Dermis microvascular lymphatic vessel endothelial cell (primary cell): Measurements from ENCODE around the gene UGT3A1. TPM values are rescaled to one million over a fixed set of nuclear protein-coding genes. Genes with fewer than 3 reads are reported as not detected.
"Not testable (repeated sequence)": the region's sequence is repeated elsewhere in the genome, so short reads cannot be mapped to it uniquely, and the experiment has no call there.

Source experiments
- DNase-seq, 2 donors: peaks; one replicate each; pipeline versions ENCODE4 v3.0.0 to v3.0.0-alpha.2; 2010; ENCODE audit warnings: low read depth in 2 of 2
- total RNA-seq: library from RNA; depleted of rRNA; stranded (reverse); fragments of >200 nt; gene quantifications from 2 replicates; pipeline ENCODE4 v1.2.1, GENCODE V29; 2014

UGT3A1 gene, protein sequence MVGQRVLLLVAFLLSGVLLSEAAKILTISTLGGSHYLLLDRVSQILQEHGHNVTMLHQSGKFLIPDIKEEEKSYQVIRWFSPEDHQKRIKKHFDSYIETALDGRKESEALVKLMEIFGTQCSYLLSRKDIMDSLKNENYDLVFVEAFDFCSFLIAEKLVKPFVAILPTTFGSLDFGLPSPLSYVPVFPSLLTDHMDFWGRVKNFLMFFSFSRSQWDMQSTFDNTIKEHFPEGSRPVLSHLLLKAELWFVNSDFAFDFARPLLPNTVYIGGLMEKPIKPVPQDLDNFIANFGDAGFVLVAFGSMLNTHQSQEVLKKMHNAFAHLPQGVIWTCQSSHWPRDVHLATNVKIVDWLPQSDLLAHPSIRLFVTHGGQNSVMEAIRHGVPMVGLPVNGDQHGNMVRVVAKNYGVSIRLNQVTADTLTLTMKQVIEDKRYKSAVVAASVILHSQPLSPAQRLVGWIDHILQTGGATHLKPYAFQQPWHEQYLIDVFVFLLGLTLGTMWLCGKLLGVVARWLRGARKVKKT
- not detected in 2 replicates for total RNA-seq

DNA sequence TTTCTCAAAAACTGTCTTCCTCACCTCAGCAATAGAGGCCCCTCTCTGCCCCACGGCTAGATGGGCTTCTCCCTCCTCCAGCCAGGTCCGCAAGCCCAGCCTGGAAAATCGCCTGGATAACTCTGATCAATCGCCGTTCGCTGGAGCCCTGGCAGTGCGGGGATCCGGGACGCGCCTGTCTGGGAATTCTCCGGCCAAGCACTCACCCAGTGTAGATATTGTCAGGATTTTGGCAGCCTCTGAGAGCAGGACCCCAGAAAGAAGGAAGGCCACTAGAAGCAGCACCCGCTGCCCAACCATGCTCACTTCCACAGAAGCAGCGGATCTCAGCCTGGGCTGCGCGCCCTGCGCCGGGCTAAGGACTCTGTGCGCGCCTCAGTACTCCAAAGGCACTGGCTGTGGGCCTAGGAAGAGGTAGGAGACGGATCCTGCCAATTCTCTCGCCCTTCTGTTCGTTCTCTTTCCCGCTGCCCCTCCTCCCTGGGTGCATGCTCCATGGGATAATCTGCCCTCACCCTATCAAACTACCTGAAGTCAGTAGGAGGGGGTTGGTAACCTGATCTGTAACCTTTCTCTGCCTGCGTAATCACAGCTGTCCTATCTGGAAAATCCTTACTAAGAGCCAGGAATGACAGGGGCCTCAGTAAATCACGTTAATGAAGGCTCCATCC lies at the start of gene UGT3A1:
TSS of gene UGT3A1 (minus strand) at position 450 of the 671 bp plus-strand sequence. CDS start at position 300, 150 bp downstream.
- no peak for DNase-seq

DNA sequence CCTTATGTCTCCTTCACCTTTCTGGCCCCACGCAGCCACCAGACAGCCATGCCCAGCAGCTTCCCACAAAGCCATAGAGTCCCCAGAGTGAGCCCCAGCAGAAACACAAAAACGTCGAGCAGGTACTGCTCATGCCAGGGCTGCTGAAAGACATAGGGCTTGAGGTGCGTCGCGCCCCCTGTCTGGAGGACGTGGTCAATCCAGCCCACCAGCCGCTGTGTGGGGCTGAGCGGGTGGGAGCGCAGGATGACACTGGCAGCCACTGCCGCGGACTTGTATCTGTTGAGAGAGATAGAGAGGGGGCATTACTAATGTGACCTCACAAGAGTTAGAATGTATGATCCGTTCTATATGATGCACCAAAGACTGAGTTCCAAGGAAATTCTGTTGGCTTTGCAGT lies 44.5 kb upstream of the UGT3A1 start:
- DNase-seq: no peak

DNA sequence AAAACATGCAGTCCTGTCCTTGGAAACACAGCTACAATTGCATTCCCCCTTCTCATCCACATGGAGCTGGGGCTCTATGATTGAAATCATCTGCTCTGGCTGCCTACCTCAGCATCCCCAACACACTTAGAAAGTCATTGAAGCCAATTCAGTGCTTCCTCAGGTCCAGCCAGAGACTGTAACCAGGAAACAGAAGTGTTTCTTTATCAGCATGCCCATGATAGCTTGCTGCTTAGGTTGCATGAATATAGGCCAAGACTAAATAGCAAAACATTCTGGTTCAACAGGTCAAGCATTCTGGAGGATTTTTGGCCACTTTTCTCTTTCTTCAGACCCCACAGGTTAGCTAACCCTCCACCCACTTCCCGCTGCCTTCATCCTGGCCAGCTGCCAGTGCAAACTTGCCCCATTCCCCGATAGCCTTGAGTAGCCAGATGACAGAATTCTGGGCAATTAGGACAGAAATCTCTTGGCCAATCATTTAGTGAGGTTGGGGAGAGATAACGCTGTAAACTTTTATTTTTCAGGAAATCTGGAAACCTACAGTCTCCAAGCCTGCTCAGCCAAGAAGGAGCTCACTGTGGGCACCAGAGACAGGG lies 43.4 kb upstream of the UGT3A1 start:
- DNase-seq: not testable (repeated sequence)

DNA sequence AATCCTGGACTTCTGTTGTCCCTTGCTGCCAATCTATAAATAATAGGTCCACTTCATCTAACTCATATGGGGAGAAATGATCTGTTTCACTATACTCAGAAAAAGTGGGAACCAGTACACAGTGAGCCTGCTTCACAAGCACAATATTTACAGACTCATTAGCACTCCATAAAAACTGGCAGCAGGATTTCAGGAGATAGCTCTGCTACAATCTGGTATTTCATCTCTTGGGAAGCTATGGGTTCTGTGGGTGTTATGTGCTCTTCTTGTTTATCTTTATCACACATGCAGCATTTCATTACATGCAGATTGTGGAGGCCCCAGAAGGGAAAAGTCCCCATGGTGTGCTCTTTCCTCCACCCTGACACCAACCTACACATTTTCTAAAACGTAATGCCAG lies 42.3 kb upstream of the UGT3A1 start:
- no peak for DNase-seq

DNA sequence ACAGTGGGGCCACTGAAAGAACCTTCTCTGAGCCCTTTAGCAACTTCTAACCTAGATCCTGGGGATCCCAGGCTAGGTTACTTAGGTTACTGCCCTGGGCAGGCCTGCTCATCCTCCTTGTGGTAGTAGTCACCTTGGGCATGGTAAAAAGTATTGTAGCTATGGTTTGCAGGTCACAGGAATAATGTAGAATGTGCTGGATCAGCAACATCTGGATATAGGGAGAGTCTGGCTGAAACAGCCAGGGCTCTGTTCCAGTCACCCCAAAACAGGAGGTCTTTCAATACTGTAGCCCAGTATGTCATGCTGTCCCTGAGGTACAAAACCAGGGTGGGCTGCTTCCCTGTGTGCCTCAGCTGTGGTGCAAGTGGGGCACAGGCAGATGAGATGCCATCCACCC lies 41.9 kb upstream of the UGT3A1 start:
- no peak for DNase-seq

DNA sequence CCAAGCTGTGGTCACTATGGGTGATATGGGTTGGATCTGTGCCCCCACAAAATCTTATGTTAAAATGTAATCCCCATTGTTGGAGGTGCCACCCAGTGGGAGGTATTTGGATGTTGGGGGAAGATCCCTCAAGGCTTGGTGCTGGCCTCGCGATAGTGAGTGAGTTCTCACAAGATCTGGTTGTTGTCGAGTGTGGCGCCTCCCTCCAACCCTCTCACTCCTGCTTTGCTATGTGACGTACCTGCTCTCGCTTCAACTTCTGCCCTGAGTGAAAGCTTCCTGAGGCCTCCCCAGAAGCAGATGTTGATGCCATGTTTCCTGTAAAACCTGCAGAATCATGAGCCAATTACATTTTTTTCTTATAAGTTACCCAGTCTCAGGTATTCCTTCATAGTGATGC lies 40.0 kb upstream of the UGT3A1 start:
- DNase-seq: no peak

DNA sequence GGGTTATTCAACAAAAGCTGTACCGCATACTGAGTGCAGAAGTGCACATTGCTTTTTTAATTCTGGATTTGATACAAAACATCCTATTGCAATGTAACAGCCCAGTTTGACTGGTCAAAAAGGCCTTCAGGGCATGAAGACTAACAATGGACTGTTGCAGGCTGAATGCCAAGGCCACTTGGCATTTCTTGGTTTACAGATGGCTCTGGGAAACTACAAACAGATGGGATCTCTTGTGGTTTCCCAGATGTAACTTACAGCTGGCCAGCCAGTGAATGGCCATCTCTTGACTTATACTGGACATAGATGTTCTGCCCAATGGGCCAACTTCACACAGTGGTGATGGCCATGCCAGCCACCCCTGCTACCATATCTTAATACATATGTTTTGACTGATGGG lies 38.7 kb upstream of the UGT3A1 start:
- DNase-seq: no peak

DNA sequence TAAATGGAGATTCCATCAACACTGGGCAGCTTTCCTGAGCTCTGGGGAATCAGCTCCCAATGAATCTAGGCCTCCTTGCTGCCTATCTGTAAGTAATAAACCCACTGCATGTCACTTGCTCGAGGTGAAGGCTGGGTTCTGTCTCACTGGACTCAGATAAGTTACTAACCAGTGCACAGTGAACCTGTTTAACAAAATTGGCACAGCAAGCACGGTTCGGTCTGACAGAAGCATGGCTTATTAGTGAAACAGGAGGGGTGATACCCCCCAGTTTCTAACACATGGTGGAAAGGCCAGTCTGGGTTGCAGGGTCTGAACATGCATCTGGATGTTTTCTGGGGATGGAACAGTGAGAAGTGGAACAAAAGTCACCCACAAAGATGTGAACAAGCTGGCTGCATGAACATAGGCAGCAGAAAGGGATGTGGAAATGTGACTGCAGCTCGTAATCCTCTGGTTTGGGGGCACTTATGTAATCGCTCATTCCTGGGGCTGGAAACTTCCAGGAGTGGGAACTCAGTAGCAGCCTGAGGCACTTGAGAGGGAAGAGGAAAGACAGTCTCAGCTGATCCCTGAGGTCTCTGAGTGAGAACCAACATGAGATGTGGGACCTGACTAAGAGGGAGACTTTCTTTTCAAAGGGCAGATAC lies 37.8 kb upstream of the UGT3A1 start:
- no peak for DNase-seq

DNA sequence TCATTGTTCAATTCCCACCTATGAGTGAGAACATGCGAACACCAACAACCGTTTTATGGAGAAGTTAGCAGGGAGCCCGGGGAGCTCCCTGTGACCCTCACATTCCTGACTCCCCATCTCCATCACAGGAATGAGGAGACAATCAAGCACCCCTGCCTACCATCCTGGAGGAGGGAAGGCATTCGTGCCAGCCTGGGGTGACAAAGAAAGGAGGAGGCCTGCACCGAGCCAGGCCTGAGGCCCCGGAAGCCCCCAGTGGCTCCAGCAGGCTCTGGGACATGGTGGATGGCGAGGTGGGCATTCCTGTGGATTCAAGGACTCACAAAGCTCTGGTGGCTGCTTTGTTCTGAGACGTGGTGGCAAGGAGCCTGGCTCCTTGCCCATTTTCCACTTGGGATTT lies 36.5 kb upstream of the UGT3A1 start:
- no peak for DNase-seq

DNA sequence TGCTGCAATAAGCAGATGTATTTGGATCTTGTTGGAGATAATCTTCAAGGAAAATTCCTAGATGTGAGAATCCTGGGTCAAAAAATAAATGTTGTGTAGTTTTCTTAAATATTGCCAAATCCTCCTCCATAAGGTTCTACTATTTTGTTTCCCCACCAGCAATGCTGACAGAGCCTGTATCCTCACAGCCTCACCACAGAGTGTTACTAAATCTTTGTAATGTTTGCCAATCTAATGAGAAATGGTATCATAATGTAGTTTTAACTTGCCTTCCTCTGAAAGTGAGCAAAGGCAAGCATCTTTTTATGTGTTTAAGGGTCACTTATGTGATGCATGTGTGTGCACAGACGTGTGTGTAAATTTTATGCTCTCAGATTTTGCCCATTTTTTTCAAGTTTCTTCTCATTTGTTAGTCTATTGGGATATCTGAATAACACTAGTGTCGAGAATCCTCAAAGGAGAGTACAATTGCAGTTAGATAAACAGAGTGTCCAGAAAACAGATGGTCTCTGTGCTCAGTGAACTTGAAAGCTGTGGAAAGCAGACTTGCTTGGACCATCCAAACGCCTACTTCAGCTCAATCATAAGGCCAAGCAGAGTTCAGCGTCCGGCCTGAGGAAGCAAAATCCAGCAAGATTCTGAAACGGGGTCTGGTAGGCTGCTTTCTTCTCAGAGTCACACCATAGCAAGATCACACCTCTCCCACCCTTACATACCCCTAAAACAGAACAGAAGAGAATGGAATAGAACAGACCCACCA lies 35.7 kb upstream of the UGT3A1 start:
- DNase-seq: no peak

DNA sequence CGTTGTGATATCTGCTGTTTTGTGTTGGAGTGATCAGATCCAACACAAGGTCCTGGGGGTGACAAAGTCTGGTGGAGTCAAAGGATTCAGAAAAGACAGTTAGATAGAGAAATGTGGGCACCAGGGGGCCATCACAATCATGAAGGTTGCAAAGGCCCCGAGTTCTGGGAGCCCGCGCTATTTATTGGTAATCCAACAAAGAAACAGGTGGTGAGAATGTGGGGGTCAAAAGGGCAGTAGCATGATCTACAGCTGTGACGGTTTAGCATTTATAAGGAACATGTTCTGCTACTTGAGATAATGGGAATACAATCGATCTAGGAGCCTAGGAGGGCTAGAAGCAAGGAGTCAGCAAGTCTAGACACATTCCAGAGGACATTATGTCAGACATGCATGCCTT lies 31.1 kb upstream of the UGT3A1 start:
- DNase-seq: not testable (repeated sequence)

DNA sequence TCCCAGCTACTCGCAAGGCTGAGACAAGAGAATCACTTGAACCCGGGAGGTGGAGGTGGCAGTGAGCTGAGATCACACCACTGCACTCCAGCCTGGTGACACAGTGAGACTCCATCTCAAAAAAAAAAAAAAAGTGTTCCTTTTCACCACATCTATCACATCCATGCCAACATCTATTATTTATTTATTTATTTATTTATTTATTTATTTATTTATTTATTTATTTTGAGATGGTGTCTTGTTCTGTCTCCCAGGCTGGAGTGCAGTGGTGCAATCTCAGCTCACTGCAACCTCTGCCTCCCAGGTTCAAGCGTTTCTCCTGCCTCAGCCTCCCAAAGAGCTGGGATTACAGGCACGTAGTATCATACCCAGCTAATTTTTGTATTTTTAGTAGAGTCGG lies 28.4 kb upstream of the UGT3A1 start:
- not testable (repeated sequence) for DNase-seq

DNA sequence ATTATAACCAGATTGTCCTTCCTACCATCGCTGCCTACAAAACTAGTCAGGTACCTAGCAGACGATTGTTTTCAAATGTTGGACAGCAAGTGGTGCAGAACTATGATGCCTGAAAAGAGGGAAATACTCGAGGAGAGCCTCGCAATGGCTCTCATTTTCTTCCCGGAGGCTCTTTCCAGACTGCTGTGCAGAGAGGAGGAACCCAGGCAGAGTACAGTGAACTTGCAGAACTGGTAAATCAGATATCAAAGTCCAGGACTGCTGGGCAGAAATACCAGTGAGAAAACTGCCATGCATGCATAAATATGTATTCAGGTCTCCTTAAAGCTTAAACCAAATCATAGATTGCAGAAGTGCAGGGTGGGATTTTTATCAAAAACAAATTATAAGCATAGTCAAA lies 26.4 kb upstream of the UGT3A1 start:
- no peak for DNase-seq

DNA sequence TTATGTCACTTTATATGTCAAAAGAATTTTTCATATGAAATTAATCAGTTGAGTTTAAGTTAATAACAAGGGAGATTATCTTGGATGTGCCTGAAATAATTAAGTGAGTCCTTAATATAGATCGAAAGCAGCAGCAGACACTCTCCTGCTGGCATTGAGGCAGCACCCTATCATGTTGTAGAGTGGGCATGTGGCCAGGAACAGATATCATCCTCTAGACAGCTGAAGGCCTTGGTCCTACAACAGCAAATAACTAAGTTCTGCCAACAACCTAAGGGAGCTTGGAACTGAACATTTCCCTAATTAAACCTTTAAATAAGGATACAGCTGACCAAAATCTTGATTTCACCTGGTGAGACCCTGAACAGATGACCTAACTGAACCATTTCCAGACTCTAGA lies 25.8 kb upstream of the UGT3A1 start:
- DNase-seq: no peak

DNA sequence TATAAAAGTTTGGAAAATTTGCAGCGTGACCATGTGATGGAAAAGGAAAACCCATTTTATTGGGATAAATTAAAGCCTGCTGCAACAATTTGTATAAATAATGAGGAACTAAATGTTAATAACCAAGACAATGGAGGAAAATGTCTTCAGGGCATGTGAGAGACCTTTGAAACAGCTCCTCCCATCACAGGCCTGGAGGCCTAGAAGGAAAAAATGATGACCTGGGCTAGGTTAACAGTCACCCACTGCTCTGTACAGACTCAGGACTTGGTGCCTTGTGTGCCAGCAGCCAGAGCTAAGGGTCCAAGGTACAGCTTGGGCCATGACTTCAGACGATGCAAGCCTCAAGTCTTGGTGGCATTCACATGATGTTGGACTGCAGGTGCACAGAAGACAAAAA lies 22.0 kb upstream of the UGT3A1 start:
- DNase-seq: no peak

DNA sequence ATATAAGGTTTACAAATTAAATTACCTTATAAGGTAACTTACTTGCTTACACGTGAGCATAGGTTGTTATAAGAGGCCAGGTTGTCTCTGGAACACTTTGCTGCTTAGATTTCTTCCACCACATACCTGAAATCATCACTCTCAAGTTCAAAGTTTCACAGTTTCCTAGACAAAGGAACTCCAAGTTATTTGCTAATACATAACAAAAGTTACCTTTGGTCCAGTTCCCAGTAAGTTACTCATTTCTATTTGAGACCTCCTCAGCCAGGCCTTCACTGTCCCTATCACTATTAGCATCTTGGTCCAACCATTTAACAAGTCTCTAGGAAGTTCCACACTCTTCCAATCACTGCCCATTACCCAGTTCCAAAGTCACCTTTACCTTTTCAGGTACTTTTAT lies 18.5 kb upstream of the UGT3A1 start:
- DNase-seq: no peak

DNA sequence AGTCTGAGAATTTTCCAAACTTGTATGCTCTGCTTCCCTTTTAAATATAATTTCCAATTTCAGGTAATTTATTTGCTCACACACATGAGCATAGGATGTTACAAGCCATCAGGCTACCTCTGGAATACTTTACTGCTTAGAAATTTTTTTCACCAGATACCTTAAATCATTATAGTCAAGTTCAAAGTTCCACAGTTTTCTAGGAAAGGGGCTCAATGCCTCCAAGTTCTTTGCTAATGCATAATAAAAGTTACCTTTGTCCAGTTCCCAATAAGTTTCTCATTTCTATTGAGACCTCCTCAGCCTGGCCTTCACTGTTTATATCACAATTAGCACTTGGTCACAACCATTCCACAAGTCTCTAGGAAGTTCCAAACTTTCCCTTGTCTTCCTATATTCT lies 16.2 kb upstream of the UGT3A1 start:
- no peak for DNase-seq

DNA sequence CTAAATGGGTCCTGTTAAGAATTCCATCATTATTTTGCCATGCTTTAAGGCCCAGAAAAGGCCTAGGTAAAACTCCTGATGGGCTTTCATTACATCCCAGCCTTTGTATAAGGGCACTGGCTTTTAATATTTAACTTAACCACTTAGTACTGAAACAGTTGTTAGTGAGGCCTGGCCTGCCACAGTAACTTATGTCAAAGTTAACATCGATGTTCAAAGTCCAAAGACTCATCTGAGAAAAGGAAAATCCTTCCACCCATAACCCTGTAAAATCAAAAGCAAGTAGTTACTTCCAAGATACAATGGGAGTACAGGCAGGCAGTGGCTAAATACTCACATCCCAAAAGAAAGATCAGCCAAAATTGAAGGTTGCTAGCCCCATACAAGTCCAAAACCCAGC lies 15.0 kb upstream of the UGT3A1 start:
- no peak for DNase-seq

DNA sequence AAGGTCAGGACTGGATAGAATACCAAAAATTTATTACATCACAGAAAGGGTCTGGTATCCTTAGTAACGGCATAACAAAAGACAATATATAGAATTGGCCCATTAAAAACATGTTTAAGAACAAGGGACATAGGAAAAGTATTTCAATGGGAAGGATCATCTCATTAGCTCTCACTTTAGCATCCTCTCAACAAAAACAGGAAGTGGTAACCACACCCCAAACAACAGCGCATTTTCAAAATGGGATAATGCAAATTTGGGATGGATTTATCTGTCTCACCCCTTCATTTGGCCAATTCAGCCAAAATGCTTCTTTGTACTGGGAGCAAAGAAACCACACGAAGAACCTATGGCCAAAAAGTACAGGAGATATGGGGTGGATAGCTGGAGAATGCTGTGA lies 9.8 kb upstream of the UGT3A1 start:
- DNase-seq: no peak

DNA sequence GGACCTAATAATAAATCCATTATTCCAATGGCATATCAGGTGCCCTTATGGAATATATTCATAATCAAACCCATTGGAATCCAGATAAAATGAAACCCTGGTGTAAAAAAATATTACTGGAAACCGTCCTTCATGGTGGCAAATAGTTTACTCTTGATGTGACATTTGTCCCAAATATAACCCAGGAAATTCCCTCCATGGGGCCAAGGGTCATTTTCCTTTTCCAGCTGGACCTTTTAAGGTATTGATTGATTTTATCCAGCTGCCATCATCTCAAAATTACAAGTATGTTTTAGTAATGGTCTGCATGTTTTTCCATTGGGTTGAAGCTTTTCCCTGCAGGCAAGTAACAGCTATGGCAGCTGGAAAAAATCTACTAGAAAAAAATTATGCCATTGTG lies 8.4 kb upstream of the UGT3A1 start:
- DNase-seq: no peak

DNA sequence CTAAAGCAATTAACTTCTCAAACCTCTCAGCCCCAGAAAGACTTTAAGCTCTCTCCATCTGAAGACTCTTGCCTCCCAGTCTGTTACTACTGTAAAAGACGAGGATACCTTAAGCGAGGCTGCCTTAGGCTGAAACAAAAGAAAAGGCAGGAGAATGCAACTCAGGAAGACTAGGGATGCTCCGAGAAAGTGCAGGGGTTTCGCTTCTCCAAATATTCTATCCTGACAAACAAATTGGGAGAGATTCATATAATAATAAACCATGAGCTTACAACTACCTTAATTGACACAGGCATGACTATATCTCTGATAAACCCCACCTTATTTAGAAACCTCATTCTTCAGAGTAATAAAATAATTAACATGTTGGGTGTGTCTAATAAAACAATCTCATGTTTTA lies 4.9 kb upstream of the UGT3A1 start:
- DNase-seq: no peak
